ENCODE measurements around the gene ANKRD2. TPM values are rescaled to one million over a fixed set of nuclear protein-coding genes. Genes with fewer than 3 reads are reported as not detected.

Gene ANKRD2
- total RNA-seq, 2 experiments from 2014 or later = 0.26 TPM; not detected in 1

GRCh38 chr10:97611473-97611872, 38.9 kb downstream of the ANKRD2 start:
- POLR2A ChIA-PET = no interaction called here
- Mint-ChIP-seq H3K4me3 (no peak overlapping the region), H3K27me3 (ENCODE audit: low read depth) (peaks cover under 1% of the 10 kb centered on the region), H3K9me3 (ENCODE audit: insufficient read depth) (no peaks in the 10 kb centered on the region), H3K27ac (no peak overlapping the region), H3K36me3 (ENCODE audit: low read depth) (no peaks in the 10 kb centered on the region), H3K4me1 (ENCODE audit: low read depth) (no peaks in the 10 kb centered on the region)
- CTCF ChIA-PET = interaction anchor here (0.9 to 2.2 kb wide), 4 partner anchors 11 to 144 kb away, joined by 3 to 18 read pairs (median 4); partner anchors contain the start of gene ANKRD2
- ATAC-seq = no peak
- DNase-seq = no peak

- Mint-ChIP-seq H3K27me3 (ENCODE audit: low read depth) (no peaks in the 10 kb centered on the region), H3K9me3 (ENCODE audit: insufficient read depth) (no peaks in the 10 kb centered on the region), H3K36me3 (ENCODE audit: low read depth) (no peaks in the 10 kb centered on the region), H3K4me1 (ENCODE audit: low read depth) (no peaks in the 10 kb centered on the region), H3K4me3 (no peak overlapping the region), H3K27ac (no peak overlapping the region)
- ATAC-seq (peak; percentile 58), DNase-seq (no peak)
- ChIA-PET CTCF (interaction anchor here (0.8 to 2.2 kb wide), 6 partner anchors 38 to 205 kb away, joined by 3 to 18 read pairs (median 6); partner anchors contain the start of gene ANKRD2), POLR2A (no interaction called here)
Measured at GRCh38 chr10:97612386-97612785, 39.8 kb downstream of the ANKRD2 start.

GRCh38 chr10:97618285-97618684, 45.7 kb downstream of the ANKRD2 start:
- ChIA-PET POLR2A (no interaction called here), CTCF (no interaction called here)
- H3K27me3 Mint-ChIP-seq (ENCODE audit: low read depth) = no peaks in the 10 kb centered on the region
- no peaks in the 10 kb centered on the region for H3K4me1 Mint-ChIP-seq (ENCODE audit: low read depth)
- no peak overlapping the region for H3K4me3 Mint-ChIP-seq
- DNase-seq (no peak), ATAC-seq (no peak)
- H3K27ac Mint-ChIP-seq = no peak overlapping the region
- no peaks in the 10 kb centered on the region for H3K9me3 Mint-ChIP-seq (ENCODE audit: insufficient read depth)
- H3K36me3 Mint-ChIP-seq (ENCODE audit: low read depth) = no peaks in the 10 kb centered on the region

GRCh38 chr10:97618733-97619132, 46.2 kb downstream of the ANKRD2 start:
- no peak overlapping the region for H3K27ac Mint-ChIP-seq
- CTCF ChIA-PET = no interaction called here
- ATAC-seq = no peak
- POLR2A ChIA-PET = no interaction called here
- no peaks in the 10 kb centered on the region for H3K36me3 Mint-ChIP-seq (ENCODE audit: low read depth)
- no peak for DNase-seq
- H3K27me3 Mint-ChIP-seq (ENCODE audit: low read depth) = no peaks in the 10 kb centered on the region
- H3K4me3 Mint-ChIP-seq = no peak overlapping the region
- H3K9me3 Mint-ChIP-seq (ENCODE audit: insufficient read depth) = no peaks in the 10 kb centered on the region
- H3K4me1 Mint-ChIP-seq (ENCODE audit: low read depth) = no peaks in the 10 kb centered on the region

GRCh38 chr10:97623277-97623676, 50.7 kb downstream of the ANKRD2 start:
- ChIA-PET CTCF (no interaction called here), POLR2A (no interaction called here)
- no peaks in the 10 kb centered on the region for H3K9me3 Mint-ChIP-seq (ENCODE audit: insufficient read depth)
- no peaks in the 10 kb centered on the region for H3K4me1 Mint-ChIP-seq (ENCODE audit: low read depth)
- DNase-seq = no peak
- no peak for ATAC-seq
- H3K27ac Mint-ChIP-seq = no peak overlapping the region
- no peaks in the 10 kb centered on the region for H3K36me3 Mint-ChIP-seq (ENCODE audit: low read depth)
- no peak overlapping the region for H3K4me3 Mint-ChIP-seq
- H3K27me3 Mint-ChIP-seq (ENCODE audit: low read depth) = no peaks in the 10 kb centered on the region

- Mint-ChIP-seq H3K27me3 (ENCODE audit: low read depth) (no peaks in the 10 kb centered on the region), H3K4me3 (no peak overlapping the region), H3K4me1 (ENCODE audit: low read depth) (peaks cover 5% of the 10 kb centered on the region), H3K36me3 (ENCODE audit: low read depth) (no peaks in the 10 kb centered on the region), H3K9me3 (ENCODE audit: insufficient read depth) (no peaks in the 10 kb centered on the region), H3K27ac (no peak overlapping the region)
- ChIA-PET CTCF (no interaction called here), POLR2A (no interaction called here)
- no peak for DNase-seq
- no peak for ATAC-seq
Measured at GRCh38 chr10:97627731-97628130, 55.2 kb downstream of the ANKRD2 start.

- Mint-ChIP-seq H3K9me3 (ENCODE audit: insufficient read depth) (no peaks in the 10 kb centered on the region), H3K4me3 (no peak overlapping the region), H3K4me1 (ENCODE audit: low read depth) (peaks cover 10% of the 10 kb centered on the region), H3K36me3 (ENCODE audit: low read depth) (no peaks in the 10 kb centered on the region), H3K27me3 (ENCODE audit: low read depth) (no peaks in the 10 kb centered on the region), H3K27ac (no peak overlapping the region)
- POLR2A ChIA-PET = no interaction called here
- DNase-seq (no peak), ATAC-seq (no peak)
- CTCF ChIA-PET = no interaction called here
Measured at GRCh38 chr10:97628228-97628627, 55.6 kb downstream of the ANKRD2 start.

GRCh38 chr10:97629289-97629688, 56.7 kb downstream of the ANKRD2 start:
- ATAC-seq (no peak), DNase-seq (no peak)
- Mint-ChIP-seq H3K4me1 (ENCODE audit: low read depth) (peaks cover 20% of the 10 kb centered on the region), H3K4me3 (no peak overlapping the region), H3K27ac (no peak overlapping the region), H3K9me3 (ENCODE audit: insufficient read depth) (no peaks in the 10 kb centered on the region), H3K36me3 (ENCODE audit: low read depth) (no peaks in the 10 kb centered on the region), H3K27me3 (ENCODE audit: low read depth) (no peaks in the 10 kb centered on the region)
- ChIA-PET POLR2A (no interaction called here), CTCF (no interaction called here)

GRCh38 chr10:97631098-97631497, 58.5 kb downstream of the ANKRD2 start:
- no peaks in the 10 kb centered on the region for H3K36me3 Mint-ChIP-seq (ENCODE audit: low read depth)
- ATAC-seq = no peak
- H3K27me3 Mint-ChIP-seq (ENCODE audit: low read depth) = no peaks in the 10 kb centered on the region
- H3K4me3 Mint-ChIP-seq = no peak overlapping the region
- CTCF ChIA-PET = no interaction called here
- DNase-seq = no peak
- no peaks in the 10 kb centered on the region for H3K9me3 Mint-ChIP-seq (ENCODE audit: insufficient read depth)
- peaks cover 20% of the 10 kb centered on the region for H3K4me1 Mint-ChIP-seq (ENCODE audit: low read depth)
- POLR2A ChIA-PET = interaction anchor here (0.7 kb wide), 1 partner anchor 185 kb away, joined by 3 read pairs; the partner anchor contains the start of gene ZDHHC16
- no peak overlapping the region for H3K27ac Mint-ChIP-seq

- ATAC-seq = peak; percentile 99
- no peaks in the 10 kb centered on the region for H3K9me3 Mint-ChIP-seq (ENCODE audit: insufficient read depth)
- peak; percentile 93 for DNase-seq
- peaks cover 20% of the 10 kb centered on the region for H3K4me1 Mint-ChIP-seq (ENCODE audit: low read depth)
- peak within 1 kb of the TSS; percentile 88 for H3K27ac Mint-ChIP-seq
- peak within 1 kb of the TSS; percentile 98 for H3K4me3 Mint-ChIP-seq
- CTCF ChIA-PET = no interaction called here
- POLR2A ChIA-PET = no interaction called here
- no peaks in the 10 kb centered on the region for H3K27me3 Mint-ChIP-seq (ENCODE audit: low read depth)
- H3K36me3 Mint-ChIP-seq (ENCODE audit: low read depth) = no peaks in the 10 kb centered on the region
Measured at GRCh38 chr10:97632949-97633884, 60.6 kb downstream of the ANKRD2 start, which contains the start of gene MORN4. Gene MORN4 (minus strand): TSS chr10:97633500. CDS start chr10:97619653, 13,847 bp downstream.

All from activated CD8-positive, alpha-beta T cell treated with anti-CD3 and anti-CD28 coated beads, Interleukin-2, amount 10 ng/mL, durations not matched to agents 7 days and 5 days (primary cell).